CD4-positive, alpha-beta T cell treated with Interleukin-12 subunit alpha and Interleukin-12 subunit beta, for 1 hour (primary cell): ENCODE data around the gene DAAM1.

Experiments
- DNase-seq: peaks from one replicate; pipeline ENCODE4 v3.0.0-alpha.2; 2020

DAAM1 gene

GRCh38 chr14:59317798-59318505 lies 129.5 kb downstream of the DAAM1 start:
- DNase-seq, result no peak

- DNase-seq, result no peak
Observed at GRCh38 chr14:59318908-59319307, 130.4 kb downstream of the DAAM1 start.

- no peak for DNase-seq
Observed at GRCh38 chr14:59320361-59320760, 131.9 kb downstream of the DAAM1 start.

GRCh38 chr14:59320763-59321625 lies 132.5 kb downstream of the DAAM1 start:
- no peak for DNase-seq

GRCh38 chr14:59321626-59321949 lies 133.1 kb downstream of the DAAM1 start:
- no peak for DNase-seq

GRCh38 chr14:59325906-59326305 lies 137.4 kb downstream of the DAAM1 start:
- no peak for DNase-seq

GRCh38 chr14:59328454-59328853 lies 140.0 kb downstream of the DAAM1 start:
- DNase-seq, result no peak

GRCh38 chr14:59330455-59330854 lies 142.0 kb downstream of the DAAM1 start:
- no peak for DNase-seq

GRCh38 chr14:59331217-59331616 lies 142.8 kb downstream of the DAAM1 start:
- no peak for DNase-seq

GRCh38 chr14:59332727-59333126 lies 144.3 kb downstream of the DAAM1 start:
- no peak for DNase-seq

GRCh38 chr14:59333235-59333634 lies 144.8 kb downstream of the DAAM1 start:
- no peak for DNase-seq

GRCh38 chr14:59333668-59334067 lies 145.2 kb downstream of the DAAM1 start:
- no peak for DNase-seq

GRCh38 chr14:59334253-59334652 lies 145.8 kb downstream of the DAAM1 start:
- no peak for DNase-seq

GRCh38 chr14:59336098-59336497 lies 147.6 kb downstream of the DAAM1 start:
- no peak for DNase-seq

GRCh38 chr14:59336706-59337105 lies 148.2 kb downstream of the DAAM1 start:
- DNase-seq, result no peak

GRCh38 chr14:59337141-59337611 lies 148.7 kb downstream of the DAAM1 start:
- DNase-seq, result no peak

- DNase-seq, result no peak
Observed at GRCh38 chr14:59338761-59339160, 150.3 kb downstream of the DAAM1 start.

GRCh38 chr14:59339524-59340330 lies 151.3 kb downstream of the DAAM1 start:
- DNase-seq, result no peak

GRCh38 chr14:59341858-59342477 lies 153.5 kb downstream of the DAAM1 start:
- no peak for DNase-seq

GRCh38 chr14:59342516-59343484 lies 154.3 kb downstream of the DAAM1 start:
- DNase-seq, result no peak

GRCh38 chr14:59343585-59343984 lies 155.1 kb downstream of the DAAM1 start:
- DNase-seq, result no peak

- DNase-seq, result no peak
Observed at GRCh38 chr14:59344016-59344415, 155.5 kb downstream of the DAAM1 start.
